ENCODE data around the gene FAM240B.

The FAM240B gene

DNA sequence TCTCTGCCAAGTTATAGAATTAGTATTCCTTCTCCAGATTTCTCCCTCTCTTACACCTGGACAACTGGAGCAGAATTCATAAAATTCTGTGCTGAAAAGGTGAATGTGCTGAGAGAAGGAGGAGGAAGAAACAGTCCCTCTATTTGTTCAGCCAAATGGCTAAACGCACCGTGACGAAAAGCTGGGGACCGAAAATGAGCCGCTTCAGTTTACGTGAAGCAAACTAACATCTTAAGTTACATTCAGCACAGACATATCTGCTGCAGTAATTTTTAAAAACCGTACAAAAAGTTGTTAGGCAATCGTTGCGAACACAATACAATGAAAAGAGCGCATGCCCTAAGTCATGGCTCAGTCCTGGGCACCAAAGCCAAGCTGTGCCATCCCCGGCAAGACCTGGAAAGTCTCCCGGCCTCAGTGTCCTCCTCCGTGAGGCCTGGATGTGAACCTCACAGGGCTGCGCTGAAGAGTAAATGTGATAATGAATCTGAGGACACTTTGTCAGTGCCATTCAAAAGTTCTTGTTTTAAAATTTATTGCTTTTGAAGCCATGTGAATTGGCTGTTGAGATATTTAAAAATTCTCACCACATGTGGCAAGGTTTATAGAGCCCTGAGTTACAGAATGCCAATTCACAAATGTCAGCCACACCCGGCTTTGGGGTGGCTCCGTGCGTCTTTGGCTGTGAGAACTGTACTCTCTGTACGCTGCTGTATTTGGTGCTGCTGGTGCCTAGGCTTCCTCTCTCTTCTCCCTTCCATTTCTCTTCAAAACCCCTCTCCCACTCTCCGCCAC is 46.3 kb downstream of the FAM240B start:
- TF ChIP-seq, protein P1, sequence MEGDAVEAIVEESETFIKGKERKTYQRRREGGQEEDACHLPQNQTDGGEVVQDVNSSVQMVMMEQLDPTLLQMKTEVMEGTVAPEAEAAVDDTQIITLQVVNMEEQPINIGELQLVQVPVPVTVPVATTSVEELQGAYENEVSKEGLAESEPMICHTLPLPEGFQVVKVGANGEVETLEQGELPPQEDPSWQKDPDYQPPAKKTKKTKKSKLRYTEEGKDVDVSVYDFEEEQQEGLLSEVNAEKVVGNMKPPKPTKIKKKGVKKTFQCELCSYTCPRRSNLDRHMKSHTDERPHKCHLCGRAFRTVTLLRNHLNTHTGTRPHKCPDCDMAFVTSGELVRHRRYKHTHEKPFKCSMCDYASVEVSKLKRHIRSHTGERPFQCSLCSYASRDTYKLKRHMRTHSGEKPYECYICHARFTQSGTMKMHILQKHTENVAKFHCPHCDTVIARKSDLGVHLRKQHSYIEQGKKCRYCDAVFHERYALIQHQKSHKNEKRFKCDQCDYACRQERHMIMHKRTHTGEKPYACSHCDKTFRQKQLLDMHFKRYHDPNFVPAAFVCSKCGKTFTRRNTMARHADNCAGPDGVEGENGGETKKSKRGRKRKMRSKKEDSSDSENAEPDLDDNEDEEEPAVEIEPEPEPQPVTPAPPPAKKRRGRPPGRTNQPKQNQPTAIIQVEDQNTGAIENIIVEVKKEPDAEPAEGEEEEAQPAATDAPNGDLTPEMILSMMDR (IDR thresholded peaks at IDR 0.05; ENCODE audit: low read length) = no peak
- no peak for TF ChIP-seq EZH2 (IDR thresholded peaks at IDR 0.05; ENCODE audit: borderline replicate concordance, low read length)
- Histone ChIP-seq H4K20me1 (ENCODE audit: insufficient read depth, low read length) (no peaks in the 10 kb centered on the region), H3K9ac (ENCODE audit: low read length) (no peak overlapping the region), H3K9me2 (ENCODE audit: low read depth, low read length) (no peaks in the 10 kb centered on the region), H3K4me2 (ENCODE audit: low read length) (no peak overlapping the region), H2AFZ (ENCODE audit: low read length) (no peak overlapping the region), H3K4me3 (ENCODE audit: low read depth, low read length, poor library complexity, severe bottlenecking) (no peak overlapping the region), H3K27me3 (ENCODE audit: insufficient read depth, low read length) (no peaks in the 10 kb centered on the region), H3F3A (ENCODE audit: insufficient read depth, low read length) (no peaks in the 10 kb centered on the region), H3K27ac (ENCODE audit: low read depth, low read length, poor library complexity, severe bottlenecking) (no peak overlapping the region), H3K79me2 (ENCODE audit: insufficient read depth, low read length) (no peaks in the 10 kb centered on the region), H3K4me1 (ENCODE audit: insufficient read depth, low read length, severe bottlenecking) (no peaks in the 10 kb centered on the region), H3K36me3 (ENCODE audit: insufficient read depth, low read length) (no peaks in the 10 kb centered on the region), H3K9me3 (ENCODE audit: low read length) (no peaks in the 10 kb centered on the region)

DNA sequence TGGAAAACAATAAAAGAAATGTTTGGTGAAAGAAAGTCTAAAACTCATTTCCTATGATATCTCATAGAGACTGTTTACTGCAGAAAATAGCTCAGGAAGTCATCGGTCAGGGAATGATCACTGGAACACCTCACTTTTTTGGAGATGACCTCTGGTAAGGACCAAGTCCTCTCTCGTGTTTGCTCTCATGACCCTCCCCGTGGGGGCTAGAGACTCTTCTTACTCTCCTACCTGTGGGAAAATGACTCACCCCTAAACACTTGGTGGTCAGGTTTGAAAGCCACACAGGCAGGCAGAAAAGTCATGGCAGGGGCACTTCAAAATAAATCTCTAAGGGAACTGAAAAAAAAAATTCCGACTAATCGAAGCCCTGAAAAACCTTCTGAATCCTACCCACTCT is 48.2 kb downstream of the FAM240B start:
- no peak for TF ChIP-seq EZH2 (IDR thresholded peaks at IDR 0.05; ENCODE audit: borderline replicate concordance, low read length)
- TF ChIP-seq, protein P1 (IDR thresholded peaks at IDR 0.05; ENCODE audit: low read length) = no peak
- H3K4me3 ChIP-seq (ENCODE audit: low read depth, low read length, poor library complexity, severe bottlenecking) = no peak overlapping the region
- no peak overlapping the region for H3K9ac ChIP-seq (ENCODE audit: low read length)
- H4K20me1 ChIP-seq (ENCODE audit: insufficient read depth, low read length) = no peaks in the 10 kb centered on the region
- H3K9me3 ChIP-seq (ENCODE audit: low read length) = no peaks in the 10 kb centered on the region
- no peak overlapping the region for H3K27ac ChIP-seq (ENCODE audit: low read depth, low read length, poor library complexity, severe bottlenecking)
- H3K27me3 ChIP-seq (ENCODE audit: insufficient read depth, low read length) = no peaks in the 10 kb centered on the region
- no peak overlapping the region for H3K4me2 ChIP-seq (ENCODE audit: low read length)
- no peaks in the 10 kb centered on the region for H3K4me1 ChIP-seq (ENCODE audit: insufficient read depth, low read length, severe bottlenecking)
- no peaks in the 10 kb centered on the region for H3F3A ChIP-seq (ENCODE audit: insufficient read depth, low read length)
- H3K36me3 ChIP-seq (ENCODE audit: insufficient read depth, low read length) = no peaks in the 10 kb centered on the region
- H3K79me2 ChIP-seq (ENCODE audit: insufficient read depth, low read length) = no peaks in the 10 kb centered on the region
- H3K9me2 ChIP-seq (ENCODE audit: low read depth, low read length) = no peaks in the 10 kb centered on the region
- H2AFZ ChIP-seq (ENCODE audit: low read length) = no peak overlapping the region

DNA sequence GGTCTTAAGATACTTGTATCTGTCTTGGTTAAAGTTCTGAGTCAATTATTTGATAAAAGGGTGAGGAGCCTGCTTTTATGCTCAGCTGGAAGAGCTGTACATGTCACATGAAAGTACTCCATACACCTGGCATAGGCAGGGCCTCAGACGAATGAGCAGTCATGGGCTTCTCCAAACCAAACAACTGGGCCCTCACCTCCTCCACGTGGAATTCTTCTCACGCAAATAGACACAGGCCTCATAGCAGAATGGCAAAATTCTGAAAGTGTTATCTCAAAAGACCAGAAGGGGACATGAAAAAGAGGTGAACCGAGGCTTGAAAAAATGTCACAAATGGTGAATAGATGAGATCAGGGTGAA is 48.6 kb downstream of the FAM240B start:
- no peak overlapping the region for H3K27ac ChIP-seq (ENCODE audit: low read depth, low read length, poor library complexity, severe bottlenecking)

More for the DNA sequence above, 48.6 kb downstream of the FAM240B start:
- no peak overlapping the region for H3K9ac ChIP-seq (ENCODE audit: low read length)
- H3K27me3 ChIP-seq (ENCODE audit: insufficient read depth, low read length) = no peaks in the 10 kb centered on the region
- no peaks in the 10 kb centered on the region for H3K4me1 ChIP-seq (ENCODE audit: insufficient read depth, low read length, severe bottlenecking)
- no peaks in the 10 kb centered on the region for H3K36me3 ChIP-seq (ENCODE audit: insufficient read depth, low read length)
- no peaks in the 10 kb centered on the region for H3K9me2 ChIP-seq (ENCODE audit: low read depth, low read length)
- H3K9me3 ChIP-seq (ENCODE audit: low read length) = no peaks in the 10 kb centered on the region
- H3F3A ChIP-seq (ENCODE audit: insufficient read depth, low read length) = no peaks in the 10 kb centered on the region
- H2AFZ ChIP-seq (ENCODE audit: low read length) = no peak overlapping the region
- H3K4me3 ChIP-seq (ENCODE audit: low read depth, low read length, poor library complexity, severe bottlenecking) = no peak overlapping the region
- TF ChIP-seq, protein P1 (IDR thresholded peaks at IDR 0.05; ENCODE audit: low read length) = no peak
- no peak for TF ChIP-seq EZH2 (IDR thresholded peaks at IDR 0.05; ENCODE audit: borderline replicate concordance, low read length)
- H4K20me1 ChIP-seq (ENCODE audit: insufficient read depth, low read length) = no peaks in the 10 kb centered on the region
- no peak overlapping the region for H3K4me2 ChIP-seq (ENCODE audit: low read length)
- no peaks in the 10 kb centered on the region for H3K79me2 ChIP-seq (ENCODE audit: insufficient read depth, low read length)

Measured in OCI-LY1 (cell line).